Smooth muscle cell (in vitro differentiated cells): ENCODE data around the gene NDUFA13. TPM values are rescaled to one million over a fixed set of nuclear protein-coding genes. Genes with fewer than 3 reads are reported as not detected.

Source experiments
- DNase-seq: peaks from one replicate; lab custom pipeline; 2025; ENCODE audit not compliant: unreplicated experiment; lab: John Stamatoyannopoulos, UW
- H2AFZ ChIP-seq: fragments of 200-600 bp; sonication (generic); 2 replicates; pipeline ENCODE4 v1.6.0; 2016; ENCODE audit warnings: antibody characterized with exemption, low read depth, mild to moderate bottlenecking
- H3F3A ChIP-seq: fragments of 200-600 bp; sonication (generic); 2 replicates; pipeline ENCODE4 v1.6.0; 2017; ENCODE audit warnings: antibody characterized with exemption, low read depth
- H3K27ac ChIP-seq: fragments of 200-600 bp; sonication (generic); 2 replicates; pipeline ENCODE4 v1.5.1; 2016; ENCODE audit warnings: low read depth, mild to moderate bottlenecking
- H3K27me3 ChIP-seq: fragments of 200-600 bp; sonication (generic); 2 replicates; pipeline ENCODE4 v1.6.1; 2016; ENCODE audit warnings: low read depth, mild to moderate bottlenecking
- H3K36me3 ChIP-seq: fragments of 200-600 bp; sonication (generic); 2 replicates; pipeline ENCODE4 v1.5.1; 2016; ENCODE audit warnings: low read depth
- H3K4me1 ChIP-seq: fragments of 200-600 bp; sonication (generic); 2 replicates; pipeline ENCODE4 v1.5.1; 2016; ENCODE audit warnings: low read depth
- H3K4me2 ChIP-seq: fragments of 200-600 bp; sonication (generic); 2 replicates; pipeline ENCODE4 v1.6.0; 2016; ENCODE audit warnings: mild to moderate bottlenecking
- H3K4me3 ChIP-seq: fragments of 200-600 bp; sonication (generic); 2 replicates; pipeline ENCODE4 v1.5.1; 2016; ENCODE audit warnings: mild to moderate bottlenecking
- H3K79me2 ChIP-seq: fragments of 200-600 bp; sonication (generic); 2 replicates; pipeline ENCODE4 v1.6.0; 2016; ENCODE audit warnings: low read depth, mild to moderate bottlenecking
- H3K9ac ChIP-seq: fragments of 200-600 bp; sonication (generic); 2 replicates; pipeline ENCODE4 v1.6.0; 2016; ENCODE audit warnings: low read depth
- H3K9me3 ChIP-seq: fragments of 200-600 bp; sonication (generic); replicated peaks from 2 replicates; pipeline ENCODE4 v1.5.1; 2016; ENCODE audit warnings: low read depth
- H4K20me1 ChIP-seq: fragments of 200-600 bp; sonication (generic); 2 replicates; pipeline ENCODE4 v1.6.0; 2016; ENCODE audit warnings: low read depth
- CTCF ChIP-seq: fragments of 200-600 bp; sonication (generic); IDR thresholded peaks from 2 replicates; pipeline ENCODE4 v1.5.1; 2017; ENCODE audit warnings: borderline replicate concordance, mild to moderate bottlenecking, antibody characterized with exemption; ENCODE audit not compliant: insufficient read depth, poor library complexity, severe bottlenecking
- WGBS: methylation state at CpG from one replicate; pipeline ENCODE4 v1.1.7; 2016; ENCODE audit warnings: low lambda C conversion rate; 5-methylcytosine and 5-hydroxymethylcytosine counted together
- polyA plus RNA-seq: library from polyadenylated mRNA; unstranded; fragments of >200 nt; fragmentation: Nextera tagmentation; extraction: Ambion mirVana; gene quantifications from 2 replicates; pipeline ENCODE4 v1.2.1, GENCODE V29; 2016
- total RNA-seq: library from RNA; depleted of rRNA; stranded (reverse); fragments of >200 nt; gene quantifications from 2 replicates; pipeline ENCODE4 v1.2.3, GENCODE V29; 2014

NDUFA13 gene
- total and polyA plus RNA-seq, 2 experiments from 2014 or later = 42.3 to 559 TPM

DNA sequence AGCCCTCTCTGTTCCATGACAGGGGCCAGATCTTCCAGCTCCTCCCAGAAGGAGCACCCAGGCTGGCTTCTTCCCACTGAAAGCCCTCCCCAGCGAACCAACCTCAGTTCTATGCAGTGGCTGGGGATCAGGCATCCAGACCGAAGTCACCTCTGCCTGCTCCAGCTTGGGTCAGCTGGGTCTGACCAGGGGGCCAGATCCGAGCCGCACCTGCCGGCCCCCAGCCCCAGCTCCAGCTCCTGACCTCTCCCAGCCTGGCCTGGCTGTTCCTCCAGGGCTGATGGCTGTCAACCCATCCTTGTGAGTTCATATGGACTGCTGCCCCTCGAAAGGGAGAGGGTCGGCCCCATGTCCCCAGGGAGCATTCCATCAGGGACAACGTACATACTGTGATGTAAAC lies 8.7 kb upstream of the NDUFA13 start:
- Histone ChIP-seq H3K4me1 (no peaks in the 10 kb centered on the region), H3F3A (no peaks in the 10 kb centered on the region), H3K27ac (no peak overlapping the region), H3K27me3 (no peaks in the 10 kb centered on the region), H2AFZ (no peak overlapping the region), H3K9ac (no peak overlapping the region), H3K4me3 (no peak overlapping the region), H3K36me3 (no peaks in the 10 kb centered on the region), H3K4me2 (no peak overlapping the region), H3K9me3 (no peaks in the 10 kb centered on the region), H4K20me1 (no peaks in the 10 kb centered on the region), H3K79me2 (no peaks in the 10 kb centered on the region)
- no peak for TF ChIP-seq CTCF
- DNase-seq = no peak
- WGBS = 92% methylated on average over 8 of the region's 8 CpGs

GRCh38 chr19:19508217-19508616 lies 7.8 kb upstream of the NDUFA13 start:
- WGBS = 93% methylated on average over 11 of the region's 11 CpGs
- Histone ChIP-seq H2AFZ (no peak overlapping the region), H3K27ac (no peak overlapping the region), H4K20me1 (no peaks in the 10 kb centered on the region), H3K79me2 (no peaks in the 10 kb centered on the region), H3K27me3 (no peaks in the 10 kb centered on the region), H3K4me2 (no peak overlapping the region), H3K36me3 (no peaks in the 10 kb centered on the region), H3K9me3 (no peaks in the 10 kb centered on the region), H3K4me3 (no peak overlapping the region), H3K9ac (no peak overlapping the region), H3F3A (no peaks in the 10 kb centered on the region), H3K4me1 (no peaks in the 10 kb centered on the region)
- no peak for DNase-seq
- no peak for TF ChIP-seq CTCF

GRCh38 chr19:19510432-19510831 lies 5.6 kb upstream of the NDUFA13 start:
- no peaks in the 10 kb centered on the region for H3K4me1 ChIP-seq
- no peak overlapping the region for H2AFZ ChIP-seq
- no peak overlapping the region for H3K9ac ChIP-seq
- H3K9me3 ChIP-seq = no peaks in the 10 kb centered on the region
- DNase-seq = no peak
- no peaks in the 10 kb centered on the region for H3K79me2 ChIP-seq
- WGBS = 57% methylated on average over 6 of the region's 6 CpGs
- no peak overlapping the region for H3K4me3 ChIP-seq
- no peak overlapping the region for H3K27ac ChIP-seq
- H3K4me2 ChIP-seq = no peak overlapping the region
- H3K36me3 ChIP-seq = no peaks in the 10 kb centered on the region
- TF ChIP-seq CTCF = no peak
- H3K27me3 ChIP-seq = no peaks in the 10 kb centered on the region
- H4K20me1 ChIP-seq = no peaks in the 10 kb centered on the region
- no peaks in the 10 kb centered on the region for H3F3A ChIP-seq

GRCh38 chr19:19513682-19514081 lies 2.3 kb upstream of the NDUFA13 start:
- no peaks in the 10 kb centered on the region for H3F3A ChIP-seq
- no peak overlapping the region for H3K27ac ChIP-seq
- H3K9me3 ChIP-seq = no peaks in the 10 kb centered on the region
- H2AFZ ChIP-seq = no peak overlapping the region
- H3K27me3 ChIP-seq = no peaks in the 10 kb centered on the region
- peaks cover 26% of the 10 kb centered on the region for H3K79me2 ChIP-seq
- peaks cover 6% of the 10 kb centered on the region for H4K20me1 ChIP-seq
- no peak for TF ChIP-seq CTCF
- no peak for DNase-seq
- no peak overlapping the region for H3K4me2 ChIP-seq
- no peaks in the 10 kb centered on the region for H3K36me3 ChIP-seq
- no peak overlapping the region for H3K9ac ChIP-seq
- peaks cover 9% of the 10 kb centered on the region for H3K4me1 ChIP-seq
- 96% methylated on average over 17 of the region's 17 CpGs for WGBS
- no peak overlapping the region for H3K4me3 ChIP-seq
